BJ (cell line): ENCODE data around the gene CMTM1. TPM values are rescaled to one million over a fixed set of nuclear protein-coding genes. Genes with fewer than 3 reads are reported as not detected.

Experiments
- CTCF ChIA-PET: fragments of 350-600 bp; formaldehyde crosslinking; extraction: SDS; loops from one replicate; lab custom pipeline; 2021; ENCODE audit warnings: antibody characterized with exemption, inconsistent platforms; lab: Yijun Ruan, JAX
- POLR2A ChIA-PET: fragments of 300-600 bp; sonication (Branson Sonifier 250); formaldehyde crosslinking; extraction: SDS; loops from one replicate; lab custom pipeline; 2021; ENCODE audit warnings: antibody characterized with exemption; lab: Charles Lee
- DNase-seq: peaks from one replicate; pipeline ENCODE4 v3.0.0-alpha.2; 2011; ENCODE audit warnings: low read depth
- H3K27me3 ChIP-seq: 2 replicates; pipeline ENCODE4 v1.6.0; 2011; ENCODE audit warnings: low read length; ENCODE audit not compliant: control insufficient read depth, insufficient read depth
- H3K36me3 ChIP-seq: 2 replicates; pipeline ENCODE4 v1.5.1; 2011; ENCODE audit warnings: low read length; ENCODE audit not compliant: control insufficient read depth, insufficient read depth
- H3K4me3 ChIP-seq: 2 replicates; pipeline ENCODE4 v1.5.1; 2011; ENCODE audit warnings: low read depth, mild to moderate bottlenecking, control low read depth, low read length
- polyA plus RNA-seq: library from polyadenylated mRNA; depleted of rRNA; stranded (reverse); fragments of >200 nt; gene quantifications from 2 replicates; pipeline ENCODE4 v1.2.3, GENCODE V29; 2011
- TF ChIP-seq, protein P1 (sequence below): IDR thresholded peaks from 2 replicates; pipeline ENCODE4 v1.5.1; 2011; ENCODE audit warnings: low read depth, mild to moderate bottlenecking, control low read depth, inconsistent platforms, low read length, moderate library complexity; ENCODE audit not compliant: insufficient read depth

The CMTM1 gene
- polyA plus RNA-seq, 1 experiment: 3.2 TPM

DNA sequence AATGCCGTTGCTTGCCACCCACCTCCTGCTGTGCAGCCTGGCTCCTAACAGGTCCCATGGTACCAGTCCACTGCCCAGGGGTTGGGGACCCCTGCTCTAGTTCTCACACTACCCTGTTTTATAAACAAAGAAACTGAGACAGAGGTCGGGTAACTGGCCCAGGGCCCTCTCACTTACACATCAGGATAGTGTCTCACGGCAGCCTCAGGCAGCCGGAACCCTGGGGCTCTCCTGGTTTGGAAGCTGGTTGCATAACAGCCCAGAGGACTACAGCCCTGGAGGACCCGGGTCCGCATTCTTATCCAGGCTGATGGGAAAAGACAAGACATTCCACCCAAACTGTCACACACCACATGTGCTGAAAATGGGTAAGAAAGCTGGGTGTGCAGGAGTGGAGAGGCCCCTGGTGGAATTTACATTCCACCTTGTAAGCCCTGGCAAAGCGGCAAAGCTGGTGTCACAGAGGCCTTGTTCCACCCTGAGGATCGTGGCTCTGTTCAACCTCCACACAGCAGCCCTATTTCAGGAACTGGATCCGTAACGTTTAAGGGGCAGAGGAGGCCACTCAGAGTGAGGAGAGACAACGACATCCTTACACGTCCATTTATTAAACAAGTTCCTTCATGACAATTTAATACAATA lies 48.0 kb downstream of the CMTM1 start:
- peaks cover 32% of the 10 kb centered on the region for H3K36me3 ChIP-seq
- no peaks in the 10 kb centered on the region for H3K27me3 ChIP-seq
- TF ChIP-seq, protein P1, sequence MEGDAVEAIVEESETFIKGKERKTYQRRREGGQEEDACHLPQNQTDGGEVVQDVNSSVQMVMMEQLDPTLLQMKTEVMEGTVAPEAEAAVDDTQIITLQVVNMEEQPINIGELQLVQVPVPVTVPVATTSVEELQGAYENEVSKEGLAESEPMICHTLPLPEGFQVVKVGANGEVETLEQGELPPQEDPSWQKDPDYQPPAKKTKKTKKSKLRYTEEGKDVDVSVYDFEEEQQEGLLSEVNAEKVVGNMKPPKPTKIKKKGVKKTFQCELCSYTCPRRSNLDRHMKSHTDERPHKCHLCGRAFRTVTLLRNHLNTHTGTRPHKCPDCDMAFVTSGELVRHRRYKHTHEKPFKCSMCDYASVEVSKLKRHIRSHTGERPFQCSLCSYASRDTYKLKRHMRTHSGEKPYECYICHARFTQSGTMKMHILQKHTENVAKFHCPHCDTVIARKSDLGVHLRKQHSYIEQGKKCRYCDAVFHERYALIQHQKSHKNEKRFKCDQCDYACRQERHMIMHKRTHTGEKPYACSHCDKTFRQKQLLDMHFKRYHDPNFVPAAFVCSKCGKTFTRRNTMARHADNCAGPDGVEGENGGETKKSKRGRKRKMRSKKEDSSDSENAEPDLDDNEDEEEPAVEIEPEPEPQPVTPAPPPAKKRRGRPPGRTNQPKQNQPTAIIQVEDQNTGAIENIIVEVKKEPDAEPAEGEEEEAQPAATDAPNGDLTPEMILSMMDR: no peak
- ChIA-PET POLR2A (interaction anchor here (0.6 kb wide), 1 partner anchor 260 kb away, joined by 15 read pairs; no protein-coding TSS in a partner anchor), CTCF (interaction anchor here (0.8 to 1.0 kb wide), 3 partner anchors 37 to 114 kb away, joined by 3 to 5 read pairs (median 4); no protein-coding TSS in a partner anchor)
- no peak for DNase-seq
- no peak overlapping the region for H3K4me3 ChIP-seq

DNA sequence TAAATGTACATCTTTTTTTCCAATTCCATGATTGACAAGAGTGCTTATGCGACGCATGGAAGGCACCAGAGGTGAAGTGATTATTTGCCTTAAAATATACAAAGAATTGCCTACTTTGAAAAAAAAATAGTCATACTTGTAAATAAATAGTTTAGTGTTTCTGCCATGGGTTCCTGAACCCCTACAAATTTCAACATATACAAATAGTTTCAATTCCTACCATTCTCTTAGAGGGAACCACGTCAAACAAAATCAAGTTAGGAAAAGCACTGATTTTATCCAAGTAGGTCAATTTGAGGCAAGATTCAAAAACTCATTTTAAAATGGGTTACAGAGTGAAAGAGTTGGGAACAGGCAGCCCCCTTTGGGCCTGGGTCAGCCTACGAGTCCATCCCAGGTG lies 49.9 kb downstream of the CMTM1 start:
- ChIA-PET POLR2A (no interaction called here), CTCF (interaction anchor here (1.0 to 5.4 kb wide), 2 partner anchors 8 to 104 kb away, joined by 5 to 41 read pairs; no protein-coding TSS in a partner anchor)
- DNase-seq: no peak
- Histone ChIP-seq H3K4me3 (no peak overlapping the region), H3K27me3 (no peaks in the 10 kb centered on the region), H3K36me3 (peaks cover 15% of the 10 kb centered on the region)
- TF ChIP-seq, protein P1: no peak

DNA sequence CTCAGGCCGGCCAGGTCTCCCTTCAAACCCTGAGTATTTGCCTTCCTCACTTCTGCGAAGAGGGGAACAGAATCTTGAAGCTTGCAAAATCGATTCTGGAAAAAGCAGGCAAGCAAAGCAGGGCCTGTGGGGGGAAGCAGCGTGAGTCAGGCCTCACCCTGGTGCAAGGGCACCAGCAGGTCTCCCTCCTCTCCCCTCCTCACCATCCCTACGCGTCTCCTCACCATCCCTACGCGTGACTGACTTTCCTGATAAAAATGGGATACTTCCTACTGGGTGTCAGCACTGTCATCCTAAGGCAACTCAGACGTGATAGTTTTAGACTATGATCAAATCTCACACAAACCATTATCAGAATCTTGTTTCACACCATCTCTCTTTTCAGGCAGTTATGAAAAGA lies 50.4 kb downstream of the CMTM1 start:
- Histone ChIP-seq H3K4me3 (no peak overlapping the region), H3K36me3 (peaks cover 12% of the 10 kb centered on the region), H3K27me3 (no peaks in the 10 kb centered on the region)
- TF ChIP-seq, protein P1: no peak
- no peak for DNase-seq
- ChIA-PET POLR2A (no interaction called here), CTCF (interaction anchor here (1.0 to 5.4 kb wide), 2 partner anchors 8 to 104 kb away, joined by 5 to 41 read pairs; no protein-coding TSS in a partner anchor)

DNA sequence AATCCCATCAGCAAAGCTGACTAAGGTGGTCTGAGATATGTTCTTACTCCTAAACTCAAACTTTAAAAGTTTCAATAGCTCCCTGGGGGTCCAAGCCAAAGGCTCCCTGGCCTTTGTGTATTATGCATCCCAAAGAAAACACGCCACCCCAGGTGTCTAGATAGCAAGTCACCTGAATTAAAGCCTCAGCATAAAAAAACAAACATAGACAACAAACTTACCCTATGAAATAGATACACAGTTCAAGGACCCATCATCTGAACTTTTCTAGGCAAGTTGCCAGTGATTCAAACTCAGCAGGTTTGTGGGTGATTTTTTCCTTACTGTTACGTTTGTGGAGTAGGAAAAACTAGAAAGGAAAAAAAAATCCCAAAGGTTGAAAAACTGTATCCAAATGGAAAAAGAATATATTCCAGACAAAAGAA lies 50.8 kb downstream of the CMTM1 start:
- POLR2A ChIA-PET: no interaction called here

DNA sequence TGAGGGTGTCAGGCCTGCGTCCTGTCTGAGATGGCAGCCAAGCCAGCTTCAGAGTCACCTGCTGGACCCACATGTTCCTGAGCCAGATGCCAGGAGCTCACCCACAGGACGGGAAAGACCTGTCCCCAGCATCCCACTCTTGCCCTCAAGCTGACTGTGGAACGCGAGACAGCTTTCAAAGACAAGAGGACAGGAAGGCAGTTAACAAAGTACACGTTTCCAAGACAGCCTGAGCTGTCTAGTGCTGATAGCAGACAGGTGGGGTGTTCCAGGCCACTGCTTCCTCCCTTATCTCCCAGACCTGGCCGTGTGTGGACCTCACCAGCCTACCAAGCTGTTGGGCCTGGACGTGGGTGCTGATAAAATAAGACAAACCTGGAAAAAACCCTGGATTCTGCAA lies 51.5 kb downstream of the CMTM1 start:
- ChIA-PET CTCF (interaction anchor here (0.6 to 5.4 kb wide), 10 partner anchors 9 to 250 kb away, joined by 3 to 41 read pairs (median 4); no protein-coding TSS in a partner anchor), POLR2A (interaction anchor here (0.5 to 0.7 kb wide), 2 partner anchors 95 to 250 kb away, joined by 3 read pairs; no protein-coding TSS in a partner anchor)
- Histone ChIP-seq H3K27me3 (no peaks in the 10 kb centered on the region), H3K36me3 (peaks cover 6% of the 10 kb centered on the region), H3K4me3 (no peak overlapping the region)
- no peak for DNase-seq
- TF ChIP-seq, protein P1: no peak

More for the DNA sequence above, 50.8 kb downstream of the CMTM1 start:
- Histone ChIP-seq H3K36me3 (peaks cover 11% of the 10 kb centered on the region), H3K4me3 (no peak overlapping the region), H3K27me3 (no peaks in the 10 kb centered on the region)
- TF ChIP-seq, protein P1: no peak
- CTCF ChIA-PET: interaction anchor here (0.6 to 5.4 kb wide), 7 partner anchors 9 to 211 kb away, joined by 3 to 41 read pairs (median 5); no protein-coding TSS in a partner anchor
- DNase-seq: no peak
